Neural progenitor cell (in vitro differentiated cells): ENCODE results near the gene GIMAP4. TPM values are rescaled to one million over a fixed set of nuclear protein-coding genes. Genes with fewer than 3 reads are reported as not detected.

ENCODE experiments used
- DNase-seq: peaks from one replicate; pipeline ENCODE4 v3.0.0-alpha.2; 2016; ENCODE audit warnings: low spot score
- H2AFZ ChIP-seq: fragments of 200-600 bp; sonication (generic); replicated peaks from 2 replicates; pipeline ENCODE4 v1.6.1; 2016; ENCODE audit warnings: antibody characterized with exemption
- H3F3A ChIP-seq: fragments of 200-600 bp; sonication (generic); 2 replicates; pipeline ENCODE4 v1.6.1; 2016; ENCODE audit warnings: antibody characterized with exemption, low read depth
- H3K27ac ChIP-seq: fragments of 200-600 bp; sonication (generic); 2 replicates; pipeline ENCODE4 v1.5.1; 2016; ENCODE audit warnings: mild to moderate bottlenecking
- H3K27me3 ChIP-seq: fragments of 200-600 bp; sonication (generic); 2 replicates; pipeline ENCODE4 v1.6.1; 2016; ENCODE audit warnings: mild to moderate bottlenecking, moderate library complexity
- H3K36me3 ChIP-seq: fragments of 200-600 bp; sonication (generic); 2 replicates; pipeline ENCODE4 v1.5.1; 2016
- H3K4me1 ChIP-seq: fragments of 200-600 bp; sonication (generic); 2 replicates; pipeline ENCODE4 v1.6.1; 2016; ENCODE audit warnings: mixed run types
- H3K4me2 ChIP-seq: fragments of 200-600 bp; sonication (generic); 2 replicates; pipeline ENCODE4 v1.6.1; 2016
- H3K4me3 ChIP-seq: fragments of 200-600 bp; sonication (generic); 2 replicates; pipeline ENCODE4 v1.5.1; 2016
- H3K79me2 ChIP-seq: fragments of 200-600 bp; sonication (generic); 2 replicates; pipeline ENCODE4 v1.6.1; 2016; ENCODE audit warnings: low read depth
- H3K9ac ChIP-seq: fragments of 200-600 bp; sonication (generic); 2 replicates; pipeline ENCODE4 v1.6.1; 2016
- H3K9me3 ChIP-seq: fragments of 200-600 bp; sonication (generic); 2 replicates; pipeline ENCODE4 v1.5.1; 2016; ENCODE audit warnings: low read depth
- H4K20me1 ChIP-seq: fragments of 200-600 bp; sonication (generic); 2 replicates; pipeline ENCODE4 v1.6.1; 2016; ENCODE audit warnings: low read depth
- H3K27ac Mint-ChIP-seq: 3 replicates; pipeline ENCODE4 v1.8.0; 2021; ENCODE audit warnings: mixed read lengths
- H3K27me3 Mint-ChIP-seq: 2 replicates; pipeline ENCODE4 v1.8.0; 2022; ENCODE audit warnings: low read depth, mild to moderate bottlenecking, inconsistent platforms, moderate library complexity, mixed read lengths; ENCODE audit not compliant: insufficient read depth
- H3K36me3 Mint-ChIP-seq: 3 replicates; pipeline ENCODE4 v1.8.0; 2021; ENCODE audit warnings: mixed read lengths
- H3K4me1 Mint-ChIP-seq: 3 replicates; pipeline ENCODE4 v1.8.0; 2021; ENCODE audit warnings: mixed read lengths
- H3K4me3 Mint-ChIP-seq: 3 replicates; pipeline ENCODE4 v1.8.0; 2021; ENCODE audit warnings: mild to moderate bottlenecking, moderate library complexity, mixed read lengths
- H3K9me3 Mint-ChIP-seq: 3 replicates; pipeline ENCODE4 v1.8.0; 2020; ENCODE audit warnings: mixed read lengths
- CTCF ChIP-seq: fragments of 200-600 bp; sonication (generic); IDR thresholded peaks from 2 replicates; pipeline ENCODE4 v1.5.1; 2017; ENCODE audit warnings: antibody characterized with exemption, mild to moderate bottlenecking
- EZH2 ChIP-seq: fragments of 200-600 bp; sonication (generic); IDR thresholded peaks from 2 replicates; pipeline ENCODE4 v1.6.1; 2017; ENCODE audit warnings: antibody characterized with exemption, mild to moderate bottlenecking, moderate library complexity
- EZH2phosphoT487 ChIP-seq: fragments of 200-600 bp; sonication (generic); IDR thresholded peaks from 2 replicates; pipeline ENCODE4 v1.6.1; 2017; ENCODE audit warnings: antibody characterized with exemption
- total RNA-seq: library from RNA; depleted of rRNA; stranded (reverse); fragments of >200 nt; gene quantifications from 2 replicates; pipeline ENCODE4 v1.2.3, GENCODE V29; 2015; ENCODE audit warnings: low replicate concordance

GIMAP4 gene
- total RNA-seq, 1 donor from 2014 or later, result not detected

- Mint-ChIP-seq H3K4me1 (peaks cover 3% of the 10 kb centered on the region), H3K27ac (no peak overlapping the region), H3K36me3 (no peaks in the 10 kb centered on the region), H3K27me3 (no peaks in the 10 kb centered on the region), H3K4me3 (no peak overlapping the region), H3K9me3 (peaks cover 11% of the 10 kb centered on the region)
- TF ChIP-seq EZH2phosphoT487, result no peak
- no peaks in the 10 kb centered on the region for H3K79me2 ChIP-seq
- H3K9ac ChIP-seq, result no peak overlapping the region
- no peaks in the 10 kb centered on the region for H3K27me3 ChIP-seq
- no peaks in the 10 kb centered on the region for H3F3A ChIP-seq
- H2AFZ ChIP-seq, result no peak overlapping the region
- H3K27ac ChIP-seq, result no peak overlapping the region
- no peak overlapping the region for H3K4me2 ChIP-seq
- no peaks in the 10 kb centered on the region for H3K36me3 ChIP-seq
- H3K4me1 ChIP-seq, result no peaks in the 10 kb centered on the region
- DNase-seq, result no peak
- H3K4me3 ChIP-seq, result no peak overlapping the region
- no peaks in the 10 kb centered on the region for H3K9me3 ChIP-seq
- no peaks in the 10 kb centered on the region for H4K20me1 ChIP-seq
Observed at GRCh38 chr7:150564006-150564405, 3.2 kb upstream of the GIMAP4 start.

- DNase-seq, result no peak
Observed at GRCh38 chr7:150564566-150564965, 2.6 kb upstream of the GIMAP4 start.

GRCh38 chr7:150565239-150565638 lies 2.0 kb upstream of the GIMAP4 start:
- H4K20me1 ChIP-seq, result no peaks in the 10 kb centered on the region
- no peaks in the 10 kb centered on the region for H3K27me3 ChIP-seq
- no peaks in the 10 kb centered on the region for H3K27me3 Mint-ChIP-seq
- peaks cover 5% of the 10 kb centered on the region for H3K9me3 Mint-ChIP-seq
- H2AFZ ChIP-seq, result no peak overlapping the region
- H3K79me2 ChIP-seq, result no peaks in the 10 kb centered on the region
- no peak for DNase-seq
- H3K4me1 ChIP-seq, result no peaks in the 10 kb centered on the region
- no peak overlapping the region for H3K4me3 ChIP-seq
- no peak overlapping the region for H3K4me3 Mint-ChIP-seq
- no peak overlapping the region for H3K4me2 ChIP-seq
- no peaks in the 10 kb centered on the region for H3K36me3 ChIP-seq
- no peaks in the 10 kb centered on the region for H3K9me3 ChIP-seq
- H3K36me3 Mint-ChIP-seq, result no peaks in the 10 kb centered on the region
- no peak overlapping the region for H3K9ac ChIP-seq
- H3K4me1 Mint-ChIP-seq, result peaks cover 3% of the 10 kb centered on the region
- H3F3A ChIP-seq, result no peaks in the 10 kb centered on the region
- H3K27ac Mint-ChIP-seq, result no peak overlapping the region
- H3K27ac ChIP-seq, result no peak overlapping the region
- no peak for TF ChIP-seq EZH2
- no peak for TF ChIP-seq CTCF
- no peak for TF ChIP-seq EZH2phosphoT487

More at GRCh38 chr7:150564566-150564965, 2.6 kb upstream of the GIMAP4 start:
- Histone ChIP-seq H3F3A (no peaks in the 10 kb centered on the region), H3K4me2 (no peak overlapping the region), H4K20me1 (no peaks in the 10 kb centered on the region), H3K27me3 (no peaks in the 10 kb centered on the region), H3K9me3 (no peaks in the 10 kb centered on the region), H3K79me2 (no peaks in the 10 kb centered on the region), H2AFZ (no peak overlapping the region), H3K4me3 (no peak overlapping the region), H3K27ac (no peak overlapping the region), H3K36me3 (no peaks in the 10 kb centered on the region), H3K4me1 (no peaks in the 10 kb centered on the region), H3K9ac (no peak overlapping the region)
- peaks cover 3% of the 10 kb centered on the region for H3K4me1 Mint-ChIP-seq
- no peaks in the 10 kb centered on the region for H3K36me3 Mint-ChIP-seq
- no peak for TF ChIP-seq CTCF
- no peak for TF ChIP-seq EZH2
- no peak for TF ChIP-seq EZH2phosphoT487
- H3K27me3 Mint-ChIP-seq, result no peaks in the 10 kb centered on the region
- H3K27ac Mint-ChIP-seq, result no peak overlapping the region
- no peak overlapping the region for H3K4me3 Mint-ChIP-seq
- peaks cover 10% of the 10 kb centered on the region for H3K9me3 Mint-ChIP-seq

GRCh38 chr7:150566123-150566522 lies 1.1 kb upstream of the GIMAP4 start:
- H3K27ac Mint-ChIP-seq, result no peak overlapping the region
- Histone ChIP-seq H3K4me3 (no peak overlapping the region), H3K4me1 (no peaks in the 10 kb centered on the region), H3K9ac (no peak overlapping the region), H3K9me3 (no peaks in the 10 kb centered on the region), H3K36me3 (no peaks in the 10 kb centered on the region), H3F3A (no peaks in the 10 kb centered on the region), H2AFZ (no peak overlapping the region), H3K4me2 (no peak overlapping the region), H3K79me2 (no peaks in the 10 kb centered on the region), H3K27me3 (no peaks in the 10 kb centered on the region), H4K20me1 (no peaks in the 10 kb centered on the region), H3K27ac (no peak overlapping the region)
- TF ChIP-seq EZH2 (no peak), EZH2phosphoT487 (no peak), CTCF (no peak)
- no peak overlapping the region for H3K4me3 Mint-ChIP-seq
- H3K36me3 Mint-ChIP-seq, result no peaks in the 10 kb centered on the region
- peaks cover 3% of the 10 kb centered on the region for H3K4me1 Mint-ChIP-seq
- H3K9me3 Mint-ChIP-seq, result peaks cover under 1% of the 10 kb centered on the region
- DNase-seq, result no peak
- H3K27me3 Mint-ChIP-seq, result no peaks in the 10 kb centered on the region
